Measurements from ENCODE around the gene NEU4.

DNA sequence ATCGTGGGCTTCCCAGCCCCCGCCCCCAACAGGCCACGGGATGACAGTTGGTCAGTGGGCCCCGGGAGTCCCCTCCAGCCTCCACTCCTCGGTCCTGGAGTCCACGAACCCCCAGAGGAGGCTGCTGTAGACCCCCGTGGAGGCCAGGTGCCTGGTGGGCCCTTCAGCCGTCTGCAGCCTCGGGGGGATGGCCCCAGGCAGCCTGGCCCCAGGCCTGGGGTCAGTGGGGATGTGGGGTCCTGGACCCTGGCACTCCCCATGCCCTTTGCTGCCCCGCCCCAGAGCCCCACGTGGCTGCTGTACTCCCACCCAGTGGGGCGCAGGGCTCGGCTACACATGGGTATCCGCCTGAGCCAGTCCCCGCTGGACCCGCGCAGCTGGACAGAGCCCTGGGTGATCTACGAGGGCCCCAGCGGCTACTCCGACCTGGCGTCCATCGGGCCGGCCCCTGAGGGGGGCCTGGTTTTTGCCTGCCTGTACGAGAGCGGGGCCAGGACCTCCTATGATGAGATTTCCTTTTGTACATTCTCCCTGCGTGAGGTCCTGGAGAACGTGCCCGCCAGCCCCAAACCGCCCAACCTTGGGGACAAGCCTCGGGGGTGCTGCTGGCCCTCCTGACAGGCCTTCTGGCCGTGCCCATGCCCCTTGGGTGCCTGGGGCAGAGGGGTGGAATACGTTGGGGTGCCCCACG, 7.6 kb downstream of the NEU4 start:
- TF ChIP-seq CTCF (IDR thresholded peaks at IDR 0.05; ENCODE audit: insufficient read depth, low read depth, low read length) (no peak), EZH2 (IDR thresholded peaks at IDR 0.05; ENCODE audit: insufficient read depth, low read length) (no peak)

Measured in astrocyte (in vitro differentiated cells and primary cell).